HG03378 (cell line): ENCODE measurements around the gene VIPAS39.

Source experiments
- ATAC-seq: cut with Tn5 transposase; IDR thresholded peaks from one replicate; pipeline ENCODE4 v1.9.1; 2021; ENCODE audit warnings: mild to moderate bottlenecking, moderate library complexity; ENCODE audit not compliant: unreplicated experiment

Gene VIPAS39

GRCh38 chr14:77406718-77407117, 50.7 kb downstream of the VIPAS39 start:
- no peak for ATAC-seq

GRCh38 chr14:77406086-77406485, 51.3 kb downstream of the VIPAS39 start:
- ATAC-seq = no peak

DNA sequence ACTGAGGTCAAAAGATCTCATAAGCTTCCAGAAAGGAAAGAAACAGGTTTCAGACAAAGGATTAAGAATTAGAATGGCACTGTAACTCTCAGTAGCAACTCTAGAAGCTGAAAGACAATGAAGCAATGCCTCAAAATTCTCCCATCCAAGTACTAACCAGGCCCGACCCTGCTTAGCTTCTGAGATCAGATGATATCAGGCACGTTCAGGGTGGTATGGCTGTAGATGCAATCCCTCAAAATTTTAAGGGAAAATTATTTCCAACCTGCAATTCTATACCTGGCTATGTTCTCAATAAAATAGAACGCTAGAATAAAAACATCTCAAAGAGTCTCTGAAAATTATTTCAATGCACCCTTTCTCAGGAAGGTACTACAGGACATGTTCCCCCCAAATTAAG, 53.6 kb downstream of the VIPAS39 start:
- no peak for ATAC-seq

DNA sequence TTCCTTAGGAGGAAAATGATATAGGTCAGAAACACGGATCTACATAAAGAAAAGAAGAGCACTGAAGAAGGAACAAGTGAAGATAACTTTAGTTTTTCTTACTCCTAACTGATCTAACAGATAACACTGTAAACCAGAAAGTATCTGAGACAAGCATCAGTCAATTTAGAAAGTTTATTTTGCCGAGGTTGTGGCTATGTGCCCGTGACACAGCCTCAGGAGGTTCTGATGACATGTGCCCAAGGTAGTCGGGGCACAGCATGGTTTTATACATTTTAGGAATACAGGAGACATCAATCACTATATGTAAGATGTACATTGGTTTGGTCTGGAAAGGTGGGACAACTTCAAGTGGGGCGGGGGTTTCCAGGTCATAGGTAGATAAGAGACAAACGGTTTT, 57.2 kb downstream of the VIPAS39 start:
- ATAC-seq = no peak

DNA sequence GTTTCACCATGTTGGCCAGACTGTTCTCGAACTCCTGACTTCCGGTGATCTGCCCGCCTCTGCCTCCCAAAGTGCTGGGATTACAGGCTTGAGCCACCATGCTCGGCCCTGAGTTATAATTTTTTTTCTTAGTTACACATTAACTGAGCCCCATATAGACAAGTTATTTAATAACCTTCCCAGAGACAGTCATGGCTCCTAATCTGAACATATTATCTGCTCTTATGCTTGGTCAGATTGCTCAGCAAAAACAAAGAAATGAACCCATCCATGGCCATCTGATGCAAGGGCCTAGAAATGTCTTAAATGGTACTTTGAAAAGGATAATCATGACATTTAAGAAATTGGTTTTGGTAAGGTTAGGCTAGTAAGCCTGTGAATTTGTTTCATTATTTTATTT, 67.2 kb downstream of the VIPAS39 start:
- ATAC-seq = no peak

- ATAC-seq = no peak
Measured at GRCh38 chr14:77378701-77379100, 78.7 kb downstream of the VIPAS39 start.

DNA sequence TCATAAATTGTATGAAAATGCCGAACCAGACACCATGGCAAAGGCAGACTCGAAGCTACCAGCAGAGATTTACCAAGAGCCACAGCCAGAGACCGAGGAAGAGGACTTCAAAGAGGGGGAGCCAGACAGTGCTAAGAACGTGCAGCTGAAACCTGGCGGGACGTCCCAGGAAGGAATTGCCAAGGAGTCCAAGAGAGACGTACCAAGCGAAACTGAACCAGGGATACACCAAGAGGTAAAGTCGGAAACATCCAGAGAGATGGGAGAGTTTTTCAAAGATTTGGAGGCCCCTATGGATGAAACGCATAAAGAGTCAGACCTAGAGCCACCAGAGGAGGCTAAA, 79.9 kb downstream of the VIPAS39 start:
- ATAC-seq = no peak

- ATAC-seq = peak; percentile 76
Measured at GRCh38 chr14:77376771-77377501, 80.5 kb downstream of the VIPAS39 start, which contains the start of the genes SAMD15 and TMED8. TSS of gene SAMD15 (plus strand) at chr14:77377379. CDS start at chr14:77377419, 40 bp downstream. TSS of gene TMED8 (minus strand) at chr14:77377094. CDS start at chr14:77377053, 41 bp downstream.
